22Rv1 (cell line): ENCODE measurements around the gene GGT6.
A peak's percentile ranks its signal among the peaks of the same experiment; 100 is the strongest.

Experiments used
- H3K27ac ChIP-seq: fragments of 450-650 bp; 2 replicates; pipeline ENCODE4 v1.5.1; 2017
- ZFX ChIP-seq: fragments of 450-650 bp; IDR thresholded peaks from 2 replicates; pipeline ENCODE4 v1.6.1; 2017; ENCODE audit warnings: antibody characterized with exemption, borderline replicate concordance
- TF ChIP-seq, protein P1 (sequence below): fragments of 450-650 bp; IDR thresholded peaks from 2 replicates; pipeline ENCODE4 v1.5.1; 2017; ENCODE audit warnings: mild to moderate bottlenecking

The GGT6 gene

DNA sequence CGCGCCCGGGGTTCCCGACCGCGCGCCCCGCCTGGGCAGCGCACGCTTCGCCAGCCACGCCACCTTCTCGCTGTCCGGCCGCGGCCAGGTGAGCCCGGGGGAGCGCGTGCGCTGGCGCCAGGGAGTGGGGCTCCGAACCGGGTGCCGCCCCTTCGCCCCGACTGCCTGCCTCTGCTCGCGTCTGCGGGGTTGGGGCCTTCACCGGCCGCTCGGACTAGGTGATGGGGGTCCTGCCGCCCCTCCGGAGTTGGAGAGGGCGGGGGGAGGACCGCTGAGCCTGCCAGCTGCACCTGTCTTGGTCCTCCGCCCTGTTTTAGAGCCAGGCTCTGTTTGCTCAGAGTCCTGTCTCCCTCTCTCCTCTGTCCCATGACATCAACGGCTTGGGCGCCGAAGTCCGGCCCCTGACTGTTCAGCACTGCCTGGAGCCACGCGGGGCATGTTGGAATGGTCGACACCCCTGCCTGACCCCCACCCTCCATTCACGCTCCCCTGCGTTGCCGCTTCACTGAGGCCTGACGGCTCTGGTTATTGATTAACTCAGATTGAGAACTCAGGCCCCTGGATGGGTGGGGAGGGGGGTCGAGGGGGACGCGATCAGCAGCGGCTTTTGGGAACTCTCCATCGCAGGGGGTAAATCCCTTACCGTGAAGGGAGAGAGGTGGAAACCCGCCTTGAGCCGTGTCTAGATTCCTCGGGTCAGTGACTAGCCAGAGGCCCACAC lies 24.7 kb upstream of the GGT6 start:
- TF ChIP-seq ZFX, result no peak
- TF ChIP-seq, protein P1, sequence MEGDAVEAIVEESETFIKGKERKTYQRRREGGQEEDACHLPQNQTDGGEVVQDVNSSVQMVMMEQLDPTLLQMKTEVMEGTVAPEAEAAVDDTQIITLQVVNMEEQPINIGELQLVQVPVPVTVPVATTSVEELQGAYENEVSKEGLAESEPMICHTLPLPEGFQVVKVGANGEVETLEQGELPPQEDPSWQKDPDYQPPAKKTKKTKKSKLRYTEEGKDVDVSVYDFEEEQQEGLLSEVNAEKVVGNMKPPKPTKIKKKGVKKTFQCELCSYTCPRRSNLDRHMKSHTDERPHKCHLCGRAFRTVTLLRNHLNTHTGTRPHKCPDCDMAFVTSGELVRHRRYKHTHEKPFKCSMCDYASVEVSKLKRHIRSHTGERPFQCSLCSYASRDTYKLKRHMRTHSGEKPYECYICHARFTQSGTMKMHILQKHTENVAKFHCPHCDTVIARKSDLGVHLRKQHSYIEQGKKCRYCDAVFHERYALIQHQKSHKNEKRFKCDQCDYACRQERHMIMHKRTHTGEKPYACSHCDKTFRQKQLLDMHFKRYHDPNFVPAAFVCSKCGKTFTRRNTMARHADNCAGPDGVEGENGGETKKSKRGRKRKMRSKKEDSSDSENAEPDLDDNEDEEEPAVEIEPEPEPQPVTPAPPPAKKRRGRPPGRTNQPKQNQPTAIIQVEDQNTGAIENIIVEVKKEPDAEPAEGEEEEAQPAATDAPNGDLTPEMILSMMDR, result no peak

GRCh38 chr17:4584101-4584916 lies 23.9 kb upstream of the GGT6 start, which contains the start of gene SMTNL2:
Gene SMTNL2, plus strand, starts transcription at chr17:4584529. Its CDS starts 77 bp downstream, at chr17:4584606.
- no peak within 1 kb of the TSS for H3K27ac ChIP-seq
- TF ChIP-seq, protein P1, result 0 out of 2 replicates have a peak, but pooled peaks have one; percentile 11
- no peak for TF ChIP-seq ZFX

More for the DNA sequence above, 24.7 kb upstream of the GGT6 start:
- H3K27ac ChIP-seq, result no peak overlapping the region

DNA sequence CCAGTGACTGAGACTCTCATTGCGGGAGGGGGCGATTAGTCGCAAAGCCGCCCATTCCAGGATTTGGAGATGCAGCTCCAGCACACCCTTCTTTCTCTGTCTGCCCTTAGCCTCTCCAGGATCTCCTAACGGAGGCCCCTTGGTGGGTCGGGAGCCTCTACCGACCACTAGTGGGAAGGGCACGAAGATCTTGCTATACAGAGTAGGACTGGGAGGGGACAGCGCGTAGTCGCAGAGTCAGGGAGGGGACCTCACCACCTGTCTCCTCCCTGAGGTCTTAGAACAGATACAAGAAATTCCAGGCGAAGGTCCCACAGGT lies 23.4 kb upstream of the GGT6 start:
- H3K27ac ChIP-seq, result no peak overlapping the region

GRCh38 chr17:4583206-4583605 lies 22.8 kb upstream of the GGT6 start:
- TF ChIP-seq, protein P1, result no peak
- no peak for TF ChIP-seq ZFX
- H3K27ac ChIP-seq, result no peak overlapping the region

More for the DNA sequence above, 23.4 kb upstream of the GGT6 start:
- no peak for TF ChIP-seq ZFX
- TF ChIP-seq, protein P1, result peak; percentile 18; the same call in 1 of the 2 replicates

GRCh38 chr17:4582691-4583090 lies 22.3 kb upstream of the GGT6 start:
- no peak overlapping the region for H3K27ac ChIP-seq
- TF ChIP-seq, protein P1, result no peak
- no peak for TF ChIP-seq ZFX

DNA sequence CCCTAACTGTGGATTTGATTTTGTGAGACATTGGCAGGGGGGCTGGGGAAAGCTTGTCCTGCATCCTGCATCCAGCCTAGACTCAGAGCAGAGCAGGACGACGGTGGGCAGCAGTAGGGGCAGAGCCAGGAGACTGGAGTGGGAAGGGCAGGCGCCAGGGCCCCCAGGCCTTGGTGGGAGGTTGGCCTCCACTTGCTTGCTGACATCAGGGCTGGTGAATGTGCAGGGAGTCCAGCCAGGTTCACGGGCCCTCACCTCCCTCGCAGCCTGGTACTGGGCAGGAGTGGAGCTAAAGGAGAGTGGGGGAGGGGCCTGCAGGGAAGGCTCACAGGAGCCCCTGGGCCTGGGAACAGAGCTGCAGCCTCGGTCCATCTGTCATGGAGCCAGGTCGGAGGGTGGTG lies 21.7 kb upstream of the GGT6 start:
- TF ChIP-seq, protein P1, result no peak
- TF ChIP-seq ZFX, result no peak

GRCh38 chr17:4580291-4580690 lies 19.9 kb upstream of the GGT6 start:
- TF ChIP-seq, protein P1, result no peak
- TF ChIP-seq ZFX, result no peak
- no peak overlapping the region for H3K27ac ChIP-seq

More for the DNA sequence above, 21.7 kb upstream of the GGT6 start:
- no peak overlapping the region for H3K27ac ChIP-seq
